ENCODE data around the gene TFF2.

TFF2 gene

GRCh38 chr21:42343963-42344510, 6.8 kb downstream of the TFF2 start:
- no peak for DNase-seq

- DNase-seq, result no peak
Measured at GRCh38 chr21:42343556-42343955, 7.2 kb downstream of the TFF2 start.

- DNase-seq, result no peak
Measured at GRCh38 chr21:42343101-42343500, 7.7 kb downstream of the TFF2 start.

GRCh38 chr21:42341776-42342542, 8.8 kb downstream of the TFF2 start:
- DNase-seq, result no peak

- DNase-seq, result no peak
Measured at GRCh38 chr21:42340187-42341050, 10.4 kb downstream of the TFF2 start.

GRCh38 chr21:42338729-42339715, 11.8 kb downstream of the TFF2 start:
- no peak for DNase-seq

GRCh38 chr21:42337830-42338728, 12.7 kb downstream of the TFF2 start:
- DNase-seq, result peak; percentile 69

GRCh38 chr21:42337276-42337675, 13.5 kb downstream of the TFF2 start:
- DNase-seq, result no peak

GRCh38 chr21:42336054-42336453, 14.7 kb downstream of the TFF2 start:
- no peak for DNase-seq

GRCh38 chr21:42332557-42333317, 18.1 kb downstream of the TFF2 start:
- no peak for DNase-seq

- DNase-seq, result no peak
Measured at GRCh38 chr21:42331660-42332059, 19.1 kb downstream of the TFF2 start.

- no peak for DNase-seq
Measured at GRCh38 chr21:42330380-42331371, 20.1 kb downstream of the TFF2 start.

GRCh38 chr21:42324896-42325295, 25.9 kb downstream of the TFF2 start:
- no peak for DNase-seq

GRCh38 chr21:42321845-42322244, 28.9 kb downstream of the TFF2 start:
- no peak for DNase-seq

- DNase-seq, result no peak
Measured at GRCh38 chr21:42321231-42321630, 29.6 kb downstream of the TFF2 start.

GRCh38 chr21:42320791-42321190, 30.0 kb downstream of the TFF2 start:
- no peak for DNase-seq

GRCh38 chr21:42319851-42320572, 30.8 kb downstream of the TFF2 start:
- DNase-seq, result no peak

- DNase-seq, result no peak
Measured at GRCh38 chr21:42319376-42319775, 31.4 kb downstream of the TFF2 start.

Data from NCI-H2081 treated with DMSO at 0.1 percent for 48 hours (cell line).